ENCODE data around the gene MGMT.

GRCh38 chr10:129545261-129545660 lies 78.2 kb downstream of the MGMT start:
- no peak for TF ChIP-seq CTCF (IDR thresholded peaks at IDR 0.05)
- TF ChIP-seq POLR2A (IDR thresholded peaks at IDR 0.05), result no peak

Data from testis (tissue), 2 donors.